HUES6 (cell line): ENCODE measurements around the gene LMF2.

Experiments
- H3K27ac ChIP-seq: 2 replicates; pipeline ENCODE4 v1.7.0; 2013; ENCODE audit warnings: low read depth, mild to moderate bottlenecking, low read length, inconsistent platforms
- H3K27me3 ChIP-seq: 2 replicates; pipeline ENCODE4 v1.6.1; 2013; ENCODE audit warnings: low read length; ENCODE audit not compliant: control insufficient read depth, insufficient read depth
- H3K36me3 ChIP-seq: 2 replicates; pipeline ENCODE4 v1.6.1; 2013; ENCODE audit warnings: low read length; ENCODE audit not compliant: control insufficient read depth, insufficient read depth
- H3K4me1 ChIP-seq: 2 replicates; pipeline ENCODE4 v1.6.1; 2013; ENCODE audit warnings: low read length; ENCODE audit not compliant: control insufficient read depth, insufficient read depth
- H3K4me3 ChIP-seq: 2 replicates; pipeline ENCODE4 v1.5.1; 2013; ENCODE audit warnings: low read depth, low read length
- H3K9ac ChIP-seq: one replicate; pipeline ENCODE4 v1.6.1; 2013; ENCODE audit warnings: mild to moderate bottlenecking, low read length
- H3K9me3 ChIP-seq: 2 replicates; pipeline ENCODE4 v1.6.1; 2013; ENCODE audit warnings: low read depth, low read length; ENCODE audit not compliant: control insufficient read depth, insufficient read depth

The LMF2 gene

GRCh38 chr22:50467341-50467740 is 40.2 kb downstream of the LMF2 start:
- Histone ChIP-seq H3K27me3 (no peaks in the 10 kb centered on the region), H3K4me3 (no peak overlapping the region), H3K4me1 (peaks cover 22% of the 10 kb centered on the region), H3K27ac (no peak overlapping the region), H3K36me3 (peaks cover 62% of the 10 kb centered on the region), H3K9me3 (no peaks in the 10 kb centered on the region), H3K9ac (no peak overlapping the region)

GRCh38 chr22:50465066-50465930 is 42.2 kb downstream of the LMF2 start:
- H3K9ac ChIP-seq: no peak overlapping the region
- peaks cover 14% of the 10 kb centered on the region for H3K4me1 ChIP-seq
- H3K9me3 ChIP-seq: no peaks in the 10 kb centered on the region
- H3K27ac ChIP-seq: no peak overlapping the region
- peaks cover 77% of the 10 kb centered on the region for H3K36me3 ChIP-seq
- H3K27me3 ChIP-seq: no peaks in the 10 kb centered on the region
- H3K4me3 ChIP-seq: no peak overlapping the region

GRCh38 chr22:50464451-50464850 is 43.1 kb downstream of the LMF2 start:
- H3K9me3 ChIP-seq: no peaks in the 10 kb centered on the region
- peaks cover 86% of the 10 kb centered on the region for H3K36me3 ChIP-seq
- no peak overlapping the region for H3K9ac ChIP-seq
- H3K4me1 ChIP-seq: peaks cover 6% of the 10 kb centered on the region; the same call in 1 of the 2 replicates
- H3K27me3 ChIP-seq: no peaks in the 10 kb centered on the region
- H3K27ac ChIP-seq: no peak overlapping the region
- H3K4me3 ChIP-seq: no peak overlapping the region

- H3K36me3 ChIP-seq: peaks cover 97% of the 10 kb centered on the region
- H3K4me3 ChIP-seq: no peak overlapping the region
- no peaks in the 10 kb centered on the region for H3K27me3 ChIP-seq
- no peaks in the 10 kb centered on the region for H3K9me3 ChIP-seq
- no peak overlapping the region for H3K9ac ChIP-seq
- H3K4me1 ChIP-seq: no peaks in the 10 kb centered on the region
- H3K27ac ChIP-seq: no peak overlapping the region
Observed at GRCh38 chr22:50463188-50463900, 44.2 kb downstream of the LMF2 start.

GRCh38 chr22:50461979-50462540 is 45.4 kb downstream of the LMF2 start:
- H3K4me3 ChIP-seq: no peak overlapping the region
- H3K9me3 ChIP-seq: no peaks in the 10 kb centered on the region
- no peak overlapping the region for H3K27ac ChIP-seq
- peaks cover 96% of the 10 kb centered on the region for H3K36me3 ChIP-seq
- no peaks in the 10 kb centered on the region for H3K27me3 ChIP-seq
- no peak overlapping the region for H3K9ac ChIP-seq
- no peaks in the 10 kb centered on the region for H3K4me1 ChIP-seq

- Histone ChIP-seq H3K4me3 (no peak overlapping the region), H3K4me1 (no peaks in the 10 kb centered on the region), H3K9ac (no peak overlapping the region), H3K27me3 (no peaks in the 10 kb centered on the region), H3K9me3 (no peaks in the 10 kb centered on the region), H3K36me3 (peaks cover 96% of the 10 kb centered on the region), H3K27ac (no peak overlapping the region)
Observed at GRCh38 chr22:50461536-50461935, 46.0 kb downstream of the LMF2 start.

GRCh38 chr22:50460938-50461337 is 46.6 kb downstream of the LMF2 start:
- Histone ChIP-seq H3K4me3 (no peak overlapping the region), H3K9me3 (no peaks in the 10 kb centered on the region), H3K36me3 (peaks cover 94% of the 10 kb centered on the region), H3K27me3 (no peaks in the 10 kb centered on the region), H3K27ac (no peak overlapping the region), H3K9ac (no peak overlapping the region), H3K4me1 (no peaks in the 10 kb centered on the region)

GRCh38 chr22:50459496-50460140 is 47.9 kb downstream of the LMF2 start:
- Histone ChIP-seq H3K36me3 (peaks cover 94% of the 10 kb centered on the region), H3K9ac (no peak overlapping the region), H3K27ac (no peak overlapping the region), H3K4me3 (no peak overlapping the region), H3K9me3 (no peaks in the 10 kb centered on the region), H3K4me1 (no peaks in the 10 kb centered on the region), H3K27me3 (no peaks in the 10 kb centered on the region)

- H3K9me3 ChIP-seq: no peaks in the 10 kb centered on the region
- H3K27ac ChIP-seq: no peak overlapping the region
- H3K4me1 ChIP-seq: no peaks in the 10 kb centered on the region
- H3K36me3 ChIP-seq: peaks cover 94% of the 10 kb centered on the region
- H3K27me3 ChIP-seq: no peaks in the 10 kb centered on the region
- H3K4me3 ChIP-seq: no peak overlapping the region
- no peak overlapping the region for H3K9ac ChIP-seq
Observed at GRCh38 chr22:50459016-50459415, 48.5 kb downstream of the LMF2 start.

GRCh38 chr22:50456466-50457234 is 50.9 kb downstream of the LMF2 start:
- H3K27me3 ChIP-seq: no peaks in the 10 kb centered on the region
- no peaks in the 10 kb centered on the region for H3K9me3 ChIP-seq
- H3K4me3 ChIP-seq: no peak overlapping the region
- H3K36me3 ChIP-seq: peaks cover 84% of the 10 kb centered on the region
- H3K9ac ChIP-seq: peak overlapping the region; percentile 37
- H3K27ac ChIP-seq: no peak overlapping the region
- no peaks in the 10 kb centered on the region for H3K4me1 ChIP-seq
